GM18909 (cell line): ENCODE measurements around the gene RBMS1.

Source experiments
- ATAC-seq: cut with Tn5 transposase; IDR thresholded peaks from one replicate; pipeline ENCODE4 v1.9.1; 2021; ENCODE audit warnings: mild to moderate bottlenecking; ENCODE audit not compliant: unreplicated experiment, poor library complexity

The RBMS1 gene

DNA sequence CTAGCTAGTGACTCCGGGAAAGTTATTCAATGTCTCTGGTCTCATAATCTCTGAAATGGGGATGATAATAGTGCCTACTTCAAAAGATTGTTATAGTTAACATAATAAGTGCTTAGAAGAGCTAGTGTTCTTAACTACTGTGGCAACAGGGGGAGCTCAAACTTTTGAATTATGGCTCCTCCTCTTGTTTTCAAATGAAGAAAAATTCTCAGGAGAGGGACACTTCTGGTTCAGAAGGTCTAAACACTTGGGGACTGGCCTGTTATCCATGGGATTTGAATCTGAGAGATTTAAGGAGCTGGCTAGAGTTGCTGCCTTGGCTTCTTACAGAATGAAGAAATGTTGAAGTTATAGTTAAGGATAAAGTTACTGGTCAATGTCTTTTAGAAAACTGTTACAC lies 201.4 kb downstream of the RBMS1 start:
- ATAC-seq = no peak

DNA sequence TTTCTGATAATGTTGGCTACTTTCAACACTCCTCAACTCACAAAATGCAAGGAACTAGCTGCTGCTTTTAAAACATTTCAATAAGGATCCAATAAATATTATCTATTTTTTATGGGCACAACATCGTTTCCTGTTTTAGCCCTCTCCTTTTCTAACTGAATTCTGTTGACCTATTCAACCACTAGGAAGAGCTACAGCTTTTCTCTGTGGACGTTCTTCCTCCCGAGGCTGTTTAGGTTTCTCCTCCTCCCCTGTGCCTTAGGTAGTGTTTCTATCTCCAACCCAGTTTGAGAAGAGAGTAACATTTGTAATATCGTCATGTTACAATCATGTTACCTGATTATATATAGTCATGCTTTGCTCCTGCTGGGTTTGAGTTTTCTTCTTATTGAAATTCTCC lies 202.2 kb downstream of the RBMS1 start:
- ATAC-seq = no peak

DNA sequence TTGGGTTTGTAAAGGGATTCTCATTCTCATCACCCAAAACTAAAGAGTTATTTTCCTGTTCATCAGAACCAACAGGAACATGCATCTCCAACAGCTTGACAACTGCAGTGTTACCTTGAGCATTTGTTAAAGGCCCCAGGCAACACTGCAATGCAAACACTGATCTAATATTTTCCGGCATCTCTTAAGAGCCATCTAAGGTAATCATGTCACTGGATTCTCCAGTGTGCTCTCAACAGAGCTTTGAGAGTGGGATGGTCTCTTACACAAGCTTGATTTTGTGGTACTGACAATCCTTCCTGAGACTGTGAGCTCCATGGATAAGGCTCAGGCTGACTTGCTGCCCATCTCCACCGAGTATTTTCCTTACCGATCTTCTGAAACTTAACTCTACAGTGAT lies 203.0 kb downstream of the RBMS1 start:
- no peak for ATAC-seq

DNA sequence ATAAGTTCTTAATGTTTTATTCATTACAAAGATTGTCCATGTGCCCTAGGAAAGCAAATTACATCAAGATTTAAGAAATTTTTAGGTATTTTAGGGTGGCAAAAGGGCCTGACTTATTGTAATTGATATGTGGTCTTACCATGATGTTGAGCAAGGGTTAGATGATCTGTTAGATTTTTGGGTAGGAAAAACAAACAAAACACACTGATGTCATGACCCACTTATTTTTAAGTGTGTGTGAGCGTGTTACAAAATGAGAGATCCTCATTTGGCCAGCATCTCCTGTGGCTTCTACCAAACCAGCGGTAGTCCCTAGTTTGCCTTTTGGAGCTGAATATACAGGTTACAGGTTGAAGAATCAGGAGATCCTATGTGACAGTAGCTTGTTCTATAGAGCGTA lies 203.8 kb downstream of the RBMS1 start:
- ATAC-seq = no peak

- ATAC-seq = no peak
These were observed 204.5 kb downstream of the RBMS1 start for GRCh38 chr2:160289126-160289525.

- ATAC-seq = no peak
These were observed 205.3 kb downstream of the RBMS1 start for GRCh38 chr2:160288324-160288723.

- no peak for ATAC-seq
These were observed 206.1 kb downstream of the RBMS1 start for GRCh38 chr2:160287476-160287875.

GRCh38 chr2:160286551-160286950 lies 207.1 kb downstream of the RBMS1 start:
- ATAC-seq = no peak

- ATAC-seq = no peak
These were observed 209.9 kb downstream of the RBMS1 start for GRCh38 chr2:160283675-160284074.

GRCh38 chr2:160282063-160282580 lies 211.5 kb downstream of the RBMS1 start:
- no peak for ATAC-seq

GRCh38 chr2:160281213-160281612 lies 212.4 kb downstream of the RBMS1 start:
- ATAC-seq = no peak

DNA sequence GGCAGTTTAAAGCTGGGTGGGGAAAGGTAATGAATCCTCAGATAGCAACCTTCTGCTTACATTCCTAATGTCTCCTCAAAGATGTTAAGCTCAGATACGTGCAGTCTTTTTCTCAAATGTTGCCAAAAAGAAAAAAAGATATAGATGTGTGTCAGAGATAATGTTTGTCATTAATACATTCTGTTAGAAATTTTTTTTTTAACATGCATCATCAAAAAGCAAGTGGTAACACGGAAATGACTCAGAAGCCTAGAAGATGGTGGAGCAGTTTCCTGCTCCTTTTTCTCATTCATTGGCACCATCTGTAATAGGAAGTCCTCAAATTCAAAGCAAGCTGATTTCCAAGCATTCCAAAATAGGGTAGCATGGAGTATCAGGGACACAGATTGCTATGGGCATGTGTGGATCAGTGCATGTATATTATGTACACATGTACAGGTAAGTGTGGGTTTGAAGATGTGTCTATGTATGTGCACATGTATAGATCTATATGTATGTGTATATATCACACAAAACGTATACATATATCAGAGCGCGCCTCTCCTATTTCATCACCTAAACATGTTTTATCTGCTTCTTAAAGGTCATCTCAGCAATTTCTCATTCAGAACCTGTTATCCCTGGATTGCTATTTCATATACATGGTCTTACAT lies 213.7 kb downstream of the RBMS1 start:
- ATAC-seq = no peak

- ATAC-seq = no peak
These were observed 214.8 kb downstream of the RBMS1 start for GRCh38 chr2:160278879-160279177.

GRCh38 chr2:160278101-160278878 lies 215.3 kb downstream of the RBMS1 start:
- peak; percentile 83 for ATAC-seq

GRCh38 chr2:160277151-160277550 lies 216.5 kb downstream of the RBMS1 start:
- ATAC-seq = no peak

DNA sequence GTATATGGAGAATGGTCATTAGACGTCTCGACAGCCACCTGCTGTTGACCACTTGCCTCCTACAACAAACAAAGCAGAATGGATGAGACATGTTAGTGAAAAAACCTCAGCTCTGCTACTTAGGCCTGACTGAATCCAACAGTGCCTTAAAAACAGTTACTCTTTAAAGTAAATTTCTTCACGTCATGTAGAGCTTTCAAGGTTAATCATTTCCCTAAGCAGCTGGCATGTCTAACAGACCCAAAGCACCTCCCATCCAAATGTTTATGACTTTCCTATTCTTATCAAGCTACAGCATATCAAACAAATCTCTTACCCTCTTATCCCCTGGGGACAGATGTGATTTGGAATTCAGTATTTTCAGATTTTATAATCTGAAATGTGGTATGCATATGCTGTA lies 218.0 kb downstream of the RBMS1 start:
- no peak for ATAC-seq

DNA sequence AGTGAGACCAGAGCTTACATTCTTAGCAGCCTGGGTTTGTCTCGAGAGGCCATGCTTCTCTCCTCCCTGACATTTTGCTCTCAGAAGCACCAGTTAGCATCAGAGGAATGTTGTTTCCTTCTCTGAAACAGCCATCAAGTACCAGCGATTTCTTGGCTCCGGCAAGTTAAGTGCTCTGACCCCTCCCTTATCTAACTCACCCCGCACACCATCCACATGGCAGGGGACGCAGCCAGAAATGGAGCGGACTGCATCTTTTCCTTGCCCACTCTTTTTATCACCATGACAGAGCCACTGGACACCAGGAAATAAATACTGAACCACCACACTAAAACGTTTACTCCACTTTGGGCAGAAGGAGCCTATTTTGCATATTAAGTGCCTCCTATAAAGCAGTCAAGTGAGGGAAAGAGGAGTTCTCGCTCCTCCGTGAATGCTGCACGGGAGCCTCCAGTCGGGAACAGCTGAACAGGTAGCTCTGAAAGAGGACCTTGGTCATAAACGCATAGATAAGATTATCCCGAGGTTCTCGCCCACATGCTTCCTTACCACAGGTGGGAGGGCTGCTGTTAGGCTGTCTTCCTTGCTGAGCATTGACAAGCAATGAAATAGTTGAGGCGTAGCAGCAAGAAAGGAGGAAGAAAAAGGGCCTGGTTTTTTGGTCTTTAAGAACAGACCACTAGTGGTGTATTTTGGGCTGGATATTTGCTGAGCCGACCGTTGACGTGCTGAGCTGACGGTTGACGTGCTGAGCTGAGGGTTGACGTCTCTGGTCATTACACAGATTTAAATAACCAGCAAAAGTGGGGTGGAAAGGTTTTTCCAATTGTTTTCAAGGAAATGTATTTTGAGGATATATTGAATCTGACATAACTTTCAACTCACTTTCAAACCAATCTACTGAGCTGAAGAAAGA lies 222.2 kb downstream of the RBMS1 start:
- ATAC-seq = no peak

- ATAC-seq = no peak
These were observed 223.0 kb downstream of the RBMS1 start for GRCh38 chr2:160270571-160271113.

- peak; percentile 96 for ATAC-seq
These were observed 223.6 kb downstream of the RBMS1 start for GRCh38 chr2:160269803-160270570.

- no peak for ATAC-seq
These were observed 224.2 kb downstream of the RBMS1 start for GRCh38 chr2:160269365-160269764.
